ENCODE results near the gene TMEM150C.

The TMEM150C gene

GRCh38 chr4:82561786-82562563, at the start of gene TMEM150C:
TMEM150C (minus strand) TSS chr4:82561988; CDS start chr4:82504657, 57,331 bp downstream.
- H3K27me3 ChIP-seq (ENCODE audit: control insufficient read depth, insufficient read depth, low read length), result no peaks in the 10 kb centered on the region
- DNase-seq (ENCODE audit: low read depth, low spot score), result no peak
- no peaks in the 10 kb centered on the region for H3K9me3 ChIP-seq (ENCODE audit: control insufficient read depth, insufficient read depth, low read length)
- H3K4me1 ChIP-seq (ENCODE audit: control insufficient read depth, insufficient read depth, low read length), result peaks cover 2% of the 10 kb centered on the region; the same call in 1 of the 2 replicates
- no CpG with 5 or more reads among the region's 62 CpGs for WGBS (ENCODE audit: insufficient coverage, insufficient read length)
- no peaks in the 10 kb centered on the region for H3K36me3 ChIP-seq (ENCODE audit: control insufficient read depth, insufficient read depth, low read length)
- peak within 1 kb of the TSS; percentile 82; the same call in 1 of the 2 replicates for H3K4me3 ChIP-seq (ENCODE audit: low read length)
- no peak within 1 kb of the TSS for H3K27ac ChIP-seq (ENCODE audit: low read length)

- no peaks in the 10 kb centered on the region for H3K9me3 ChIP-seq (ENCODE audit: control insufficient read depth, insufficient read depth, low read length)
- H3K4me1 ChIP-seq (ENCODE audit: control insufficient read depth, insufficient read depth, low read length), result no peaks in the 10 kb centered on the region
- DNase-seq (ENCODE audit: low read depth, low spot score), result no peak
- no CpG with 5 or more reads among the region's 4 CpGs for whole genome bisulfite sequencing (ENCODE audit: insufficient coverage, insufficient read length)
- H3K36me3 ChIP-seq (ENCODE audit: control insufficient read depth, insufficient read depth, low read length), result no peaks in the 10 kb centered on the region
- H3K27me3 ChIP-seq (ENCODE audit: control insufficient read depth, insufficient read depth, low read length), result no peaks in the 10 kb centered on the region
- no peak overlapping the region for H3K4me3 ChIP-seq (ENCODE audit: low read length)
- no peak overlapping the region for H3K27ac ChIP-seq (ENCODE audit: low read length)
Measured at GRCh38 chr4:82611527-82611926, 49.7 kb upstream of the TMEM150C start.

GRCh38 chr4:82610041-82610440, 48.3 kb upstream of the TMEM150C start:
- no CpG with 5 or more reads among the region's 2 CpGs for WGBS (ENCODE audit: insufficient coverage, insufficient read length)

GRCh38 chr4:82606622-82607021, 44.8 kb upstream of the TMEM150C start:
- Histone ChIP-seq H3K4me3 (ENCODE audit: low read length) (no peak overlapping the region), H3K27ac (ENCODE audit: low read length) (no peak overlapping the region), H3K9me3 (ENCODE audit: control insufficient read depth, insufficient read depth, low read length) (no peaks in the 10 kb centered on the region), H3K36me3 (ENCODE audit: control insufficient read depth, insufficient read depth, low read length) (no peaks in the 10 kb centered on the region), H3K27me3 (ENCODE audit: control insufficient read depth, insufficient read depth, low read length) (no peaks in the 10 kb centered on the region), H3K4me1 (ENCODE audit: control insufficient read depth, insufficient read depth, low read length) (no peaks in the 10 kb centered on the region)
- no peak for DNase-seq (ENCODE audit: low read depth, low spot score)
- WGBS (ENCODE audit: insufficient coverage, insufficient read length), result no CpG with 5 or more reads among the region's 7 CpGs

More at GRCh38 chr4:82610041-82610440, 48.3 kb upstream of the TMEM150C start:
- no peak for DNase-seq (ENCODE audit: low read depth, low spot score)
- H3K4me1 ChIP-seq (ENCODE audit: control insufficient read depth, insufficient read depth, low read length), result no peaks in the 10 kb centered on the region
- no peaks in the 10 kb centered on the region for H3K9me3 ChIP-seq (ENCODE audit: control insufficient read depth, insufficient read depth, low read length)
- H3K27me3 ChIP-seq (ENCODE audit: control insufficient read depth, insufficient read depth, low read length), result no peaks in the 10 kb centered on the region
- no peaks in the 10 kb centered on the region for H3K36me3 ChIP-seq (ENCODE audit: control insufficient read depth, insufficient read depth, low read length)
- no peak overlapping the region for H3K27ac ChIP-seq (ENCODE audit: low read length)
- H3K4me3 ChIP-seq (ENCODE audit: low read length), result no peak overlapping the region

- WGBS (ENCODE audit: insufficient coverage, insufficient read length), result no CpG with 5 or more reads among the region's 1 CpG
- H3K27me3 ChIP-seq (ENCODE audit: control insufficient read depth, insufficient read depth, low read length), result no peaks in the 10 kb centered on the region
- H3K9me3 ChIP-seq (ENCODE audit: control insufficient read depth, insufficient read depth, low read length), result no peaks in the 10 kb centered on the region
- H3K4me1 ChIP-seq (ENCODE audit: control insufficient read depth, insufficient read depth, low read length), result no peaks in the 10 kb centered on the region
- no peak overlapping the region for H3K4me3 ChIP-seq (ENCODE audit: low read length)
- no peaks in the 10 kb centered on the region for H3K36me3 ChIP-seq (ENCODE audit: control insufficient read depth, insufficient read depth, low read length)
- H3K27ac ChIP-seq (ENCODE audit: low read length), result no peak overlapping the region
- DNase-seq (ENCODE audit: low read depth, low spot score), result no peak
Measured at GRCh38 chr4:82604522-82604921, 42.7 kb upstream of the TMEM150C start.

GRCh38 chr4:82601242-82602015, 39.6 kb upstream of the TMEM150C start:
- Histone ChIP-seq H3K27me3 (ENCODE audit: control insufficient read depth, insufficient read depth, low read length) (no peaks in the 10 kb centered on the region), H3K36me3 (ENCODE audit: control insufficient read depth, insufficient read depth, low read length) (no peaks in the 10 kb centered on the region), H3K4me1 (ENCODE audit: control insufficient read depth, insufficient read depth, low read length) (no peaks in the 10 kb centered on the region), H3K9me3 (ENCODE audit: control insufficient read depth, insufficient read depth, low read length) (no peaks in the 10 kb centered on the region), H3K27ac (ENCODE audit: low read length) (no peak overlapping the region), H3K4me3 (ENCODE audit: low read length) (no peak overlapping the region)
- no peak for DNase-seq (ENCODE audit: low read depth, low spot score)
- WGBS (ENCODE audit: insufficient coverage, insufficient read length), result no CpG with 5 or more reads among the region's 9 CpGs

GRCh38 chr4:82599336-82599735, 37.5 kb upstream of the TMEM150C start:
- peak; percentile 31 for DNase-seq (ENCODE audit: low read depth, low spot score)
- Histone ChIP-seq H3K36me3 (ENCODE audit: control insufficient read depth, insufficient read depth, low read length) (no peaks in the 10 kb centered on the region), H3K9me3 (ENCODE audit: control insufficient read depth, insufficient read depth, low read length) (no peaks in the 10 kb centered on the region), H3K4me3 (ENCODE audit: low read length) (no peak overlapping the region), H3K4me1 (ENCODE audit: control insufficient read depth, insufficient read depth, low read length) (no peaks in the 10 kb centered on the region), H3K27ac (ENCODE audit: low read length) (no peak overlapping the region), H3K27me3 (ENCODE audit: control insufficient read depth, insufficient read depth, low read length) (no peaks in the 10 kb centered on the region)
- no CpG with 5 or more reads among the region's 4 CpGs for WGBS (ENCODE audit: insufficient coverage, insufficient read length)

GRCh38 chr4:82594456-82594855, 32.7 kb upstream of the TMEM150C start:
- DNase-seq (ENCODE audit: low read depth, low spot score), result no peak
- WGBS (ENCODE audit: insufficient coverage, insufficient read length), result no CpG with 5 or more reads among the region's 4 CpGs

GRCh38 chr4:82593411-82593810, 31.6 kb upstream of the TMEM150C start:
- Histone ChIP-seq H3K4me3 (ENCODE audit: low read length) (no peak overlapping the region), H3K27me3 (ENCODE audit: control insufficient read depth, insufficient read depth, low read length) (no peaks in the 10 kb centered on the region), H3K36me3 (ENCODE audit: control insufficient read depth, insufficient read depth, low read length) (no peaks in the 10 kb centered on the region), H3K27ac (ENCODE audit: low read length) (no peak overlapping the region), H3K4me1 (ENCODE audit: control insufficient read depth, insufficient read depth, low read length) (peaks cover 2% of the 10 kb centered on the region), H3K9me3 (ENCODE audit: control insufficient read depth, insufficient read depth, low read length) (no peaks in the 10 kb centered on the region)
- no peak for DNase-seq (ENCODE audit: low read depth, low spot score)
- WGBS (ENCODE audit: insufficient coverage, insufficient read length), result no CpG with 5 or more reads among the region's 5 CpGs

More at GRCh38 chr4:82594456-82594855, 32.7 kb upstream of the TMEM150C start:
- no peaks in the 10 kb centered on the region for H3K36me3 ChIP-seq (ENCODE audit: control insufficient read depth, insufficient read depth, low read length)
- peaks cover 2% of the 10 kb centered on the region for H3K4me1 ChIP-seq (ENCODE audit: control insufficient read depth, insufficient read depth, low read length)
- H3K27ac ChIP-seq (ENCODE audit: low read length), result no peak overlapping the region
- no peak overlapping the region for H3K4me3 ChIP-seq (ENCODE audit: low read length)
- no peaks in the 10 kb centered on the region for H3K9me3 ChIP-seq (ENCODE audit: control insufficient read depth, insufficient read depth, low read length)
- no peaks in the 10 kb centered on the region for H3K27me3 ChIP-seq (ENCODE audit: control insufficient read depth, insufficient read depth, low read length)

- peaks cover 3% of the 10 kb centered on the region for H3K4me1 ChIP-seq (ENCODE audit: control insufficient read depth, insufficient read depth, low read length)
- no peaks in the 10 kb centered on the region for H3K9me3 ChIP-seq (ENCODE audit: control insufficient read depth, insufficient read depth, low read length)
- no peaks in the 10 kb centered on the region for H3K27me3 ChIP-seq (ENCODE audit: control insufficient read depth, insufficient read depth, low read length)
- H3K27ac ChIP-seq (ENCODE audit: low read length), result no peak overlapping the region
- H3K36me3 ChIP-seq (ENCODE audit: control insufficient read depth, insufficient read depth, low read length), result no peaks in the 10 kb centered on the region; the same call in 1 of the 2 replicates
- no peak for DNase-seq (ENCODE audit: low read depth, low spot score)
- H3K4me3 ChIP-seq (ENCODE audit: low read length), result no peak overlapping the region
- WGBS (ENCODE audit: insufficient coverage, insufficient read length), result no CpG with 5 or more reads among the region's 3 CpGs
Measured at GRCh38 chr4:82592639-82593038, 30.9 kb upstream of the TMEM150C start.

Measured in iPS DF 6.9 (cell line).